ENCODE measurements around the gene SLC26A11.
"Not testable (repeated sequence)": the region's sequence is repeated elsewhere in the genome, so short reads cannot be mapped to it uniquely, and the experiment has no call there.

The SLC26A11 gene

GRCh38 chr17:80263253-80264204, 43.3 kb downstream of the SLC26A11 start:
- peak; percentile 75 for DNase-seq

- DNase-seq: peak; percentile 62
These were observed 44.2 kb downstream of the SLC26A11 start for GRCh38 chr17:80264205-80265075.

GRCh38 chr17:80265205-80266068, 45.2 kb downstream of the SLC26A11 start:
- peak; percentile 72 for DNase-seq

GRCh38 chr17:80267391-80267790, 47.2 kb downstream of the SLC26A11 start:
- DNase-seq: no peak

- no peak for DNase-seq
These were observed 48.2 kb downstream of the SLC26A11 start for GRCh38 chr17:80268427-80268826.

GRCh38 chr17:80269405-80269807, 49.2 kb downstream of the SLC26A11 start:
- DNase-seq: no peak

- DNase-seq: no peak
These were observed 49.9 kb downstream of the SLC26A11 start for GRCh38 chr17:80270104-80270503.

GRCh38 chr17:80270836-80271235, 50.6 kb downstream of the SLC26A11 start:
- DNase-seq: no peak

- DNase-seq: no peak
These were observed 52.1 kb downstream of the SLC26A11 start for GRCh38 chr17:80272366-80272765.

GRCh38 chr17:80274331-80274730, 54.1 kb downstream of the SLC26A11 start:
- no peak for DNase-seq

GRCh38 chr17:80274871-80275449, 54.7 kb downstream of the SLC26A11 start:
- no peak for DNase-seq

- DNase-seq: not testable (repeated sequence)
These were observed 55.6 kb downstream of the SLC26A11 start for GRCh38 chr17:80275857-80276256.

- no peak for DNase-seq
These were observed 57.8 kb downstream of the SLC26A11 start for GRCh38 chr17:80277751-80278671.

- no peak for DNase-seq
These were observed 59.7 kb downstream of the SLC26A11 start for GRCh38 chr17:80279895-80280294.

GRCh38 chr17:80281516-80281915, 61.3 kb downstream of the SLC26A11 start:
- no peak for DNase-seq

GRCh38 chr17:80283116-80283852, 63.1 kb downstream of the SLC26A11 start:
- DNase-seq: no peak

GRCh38 chr17:80284631-80285030, 64.4 kb downstream of the SLC26A11 start:
- DNase-seq: no peak

- DNase-seq: no peak
These were observed 65.2 kb downstream of the SLC26A11 start for GRCh38 chr17:80285237-80285920.

- DNase-seq: no peak
These were observed 66.4 kb downstream of the SLC26A11 start for GRCh38 chr17:80286638-80286960.

GRCh38 chr17:80287038-80287437, 66.8 kb downstream of the SLC26A11 start:
- DNase-seq: no peak

Data from activated effector memory CD4-positive, alpha-beta T cell treated with Interleukin-2 at 50 U/mL for 16 hours (primary cell).